Mesenchymal stem cell (in vitro differentiated cells and primary cell): ENCODE data around the gene ARFIP1.

Experiments
- DNase-seq: peaks from one replicate; pipeline ENCODE4 v3.0.0-alpha.2; 2013
- H2AFZ ChIP-seq: one replicate; pipeline ENCODE4 v1.6.1; 2013; ENCODE audit warnings: low read depth, mild to moderate bottlenecking, control low read depth, inconsistent platforms, low read length, moderate library complexity
- H2AK5ac ChIP-seq: 2 replicates; pipeline ENCODE4 v1.6.1; 2013; ENCODE audit warnings: low read length, moderate library complexity, mild to moderate bottlenecking, inconsistent platforms; ENCODE audit not compliant: severe bottlenecking
- H2BK120ac ChIP-seq: one replicate; pipeline ENCODE4 v1.6.1; 2013; ENCODE audit warnings: low read depth, mild to moderate bottlenecking, inconsistent platforms, low read length, moderate library complexity
- H2BK12ac ChIP-seq, 2 experiments: one replicate each; pipeline ENCODE4 v1.6.1; 2013; ENCODE audit warnings: inconsistent platforms in 2 of 2, low read length in 2 of 2, mild to moderate bottlenecking in 2 of 2, moderate library complexity in 2 of 2, control low read depth in 1 of 2
- H2BK15ac ChIP-seq: one replicate; pipeline ENCODE4 v1.6.1; 2013; ENCODE audit warnings: mild to moderate bottlenecking, low read depth, inconsistent platforms; ENCODE audit not compliant: poor library complexity, severe bottlenecking
- H2BK5ac ChIP-seq: 2 replicates; pipeline ENCODE4 v1.6.1; 2013; ENCODE audit warnings: low read depth, mild to moderate bottlenecking, low read length, control low read depth, inconsistent platforms; ENCODE audit not compliant: poor library complexity, severe bottlenecking
- H3K14ac ChIP-seq, 2 experiments: one replicate each; pipeline ENCODE4 v1.6.1; 2013; ENCODE audit warnings: inconsistent platforms in 2 of 2, low read length in 2 of 2, control low read depth in 1 of 2, mild to moderate bottlenecking in 1 of 2, moderate library complexity in 1 of 2
- H3K18ac ChIP-seq, 2 experiments: one replicate each; pipeline ENCODE4 v1.6.1; 2013; ENCODE audit warnings: inconsistent platforms in 2 of 2, low read length in 2 of 2, control low read depth in 1 of 2, low read depth in 1 of 2, mild to moderate bottlenecking in 1 of 2
- H3K23ac ChIP-seq, 2 experiments: one replicate each; pipeline ENCODE4 v1.6.1; 2013; ENCODE audit warnings: inconsistent platforms in 2 of 2, low read length in 2 of 2, mild to moderate bottlenecking in 2 of 2, moderate library complexity in 2 of 2, control low read depth in 1 of 2
- H3K27ac ChIP-seq: 2 replicates; pipeline ENCODE4 v1.5.1; 2013; ENCODE audit warnings: mild to moderate bottlenecking, moderate library complexity, low read length, control low read depth, inconsistent platforms; ENCODE audit not compliant: poor library complexity, severe bottlenecking
- H3K27me3 ChIP-seq, 2 experiments: 2 replicates each; pipeline versions ENCODE4 v1.6.1 to v1.7.0; 2013; ENCODE audit warnings: low read length in 2 of 2, mild to moderate bottlenecking in 2 of 2, moderate library complexity in 2 of 2, control low read depth in 1 of 2, inconsistent platforms in 1 of 2; ENCODE audit not compliant: control insufficient read depth in 1 of 2, insufficient read depth in 1 of 2
- H3K36me3 ChIP-seq, 2 experiments: 2 replicates each; pipeline versions ENCODE4 v1.6.1 to v1.7.0; 2013; ENCODE audit warnings: low read length in 2 of 2, control low read depth in 1 of 2, inconsistent platforms in 1 of 2, low read depth in 1 of 2, mild to moderate bottlenecking in 1 of 2; ENCODE audit not compliant: insufficient read depth in 2 of 2, control insufficient read depth in 1 of 2
- H3K4ac ChIP-seq, 2 experiments: one replicate each; pipeline ENCODE4 v1.6.1; 2013; ENCODE audit warnings: inconsistent platforms in 2 of 2, low read length in 2 of 2, mild to moderate bottlenecking in 2 of 2, moderate library complexity in 2 of 2, control low read depth in 1 of 2, low read depth in 1 of 2
- H3K4me1 ChIP-seq: 2 replicates; pipeline ENCODE4 v1.6.1; 2013; ENCODE audit warnings: low read depth, low read length, control low read depth; ENCODE audit not compliant: control insufficient read depth, insufficient read depth
- H3K4me2 ChIP-seq: 2 replicates; pipeline ENCODE4 v1.6.1; 2013; ENCODE audit warnings: low read length, mild to moderate bottlenecking, inconsistent platforms; ENCODE audit not compliant: poor library complexity, severe bottlenecking
- H3K4me3 ChIP-seq, 2 experiments: 2 replicates each; pipeline versions ENCODE4 v1.5.1 to v1.7.0; 2013; ENCODE audit warnings: low read length in 2 of 2, mild to moderate bottlenecking in 2 of 2, control low read depth in 1 of 2, low read depth in 1 of 2; ENCODE audit not compliant: insufficient read depth in 1 of 2
- H3K79me1 ChIP-seq: replicated peaks from 2 replicates; pipeline ENCODE4 v1.6.1; 2013; ENCODE audit warnings: mild to moderate bottlenecking, control low read depth, low read length, inconsistent platforms; ENCODE audit not compliant: poor library complexity, severe bottlenecking
- H3K9ac ChIP-seq: 2 replicates; pipeline ENCODE4 v1.7.0; 2013; ENCODE audit warnings: mild to moderate bottlenecking, low read length, moderate library complexity
- H3K9me3 ChIP-seq: 2 replicates; pipeline ENCODE4 v1.7.0; 2013; ENCODE audit warnings: mild to moderate bottlenecking, low read length; ENCODE audit not compliant: control insufficient read depth
- H4K8ac ChIP-seq: one replicate; pipeline ENCODE4 v1.6.1; 2013; ENCODE audit warnings: inconsistent platforms, mild to moderate bottlenecking, low read length, moderate library complexity
- H4K91ac ChIP-seq: one replicate; pipeline ENCODE4 v1.6.1; 2013; ENCODE audit warnings: mild to moderate bottlenecking, low read length, inconsistent platforms
- WGBS: methylation state at CpG from one replicate; pipeline ENCODE4 v1.1.7; 2013; ENCODE audit warnings: mixed read lengths; 5-methylcytosine and 5-hydroxymethylcytosine counted together

Gene ARFIP1

GRCh38 chr4:152885185-152885584 lies 105.4 kb downstream of the ARFIP1 start:
- Histone ChIP-seq H4K8ac (no peak overlapping the region), H3K18ac (no peak overlapping the region), H2AFZ (no peak overlapping the region), H3K9ac (no peak overlapping the region), H3K14ac (no peak overlapping the region), H3K4me1 (no peaks in the 10 kb centered on the region), H2BK15ac (no peak overlapping the region), H3K4me2 (no peak overlapping the region), H2AK5ac (no peak overlapping the region), H4K91ac (no peak overlapping the region), H3K36me3 (peaks cover 0 to 34% of the 10 kb centered on the region in 2 experiments), H3K9me3 (no peaks in the 10 kb centered on the region), H3K4ac (no peak overlapping the region), H3K23ac (no peak overlapping the region), H3K79me1 (no peaks in the 10 kb centered on the region), H2BK5ac (no peak overlapping the region), H3K4me3 (no peak overlapping the region), H3K27me3 (no peaks in the 10 kb centered on the region), H2BK120ac (no peak overlapping the region), H2BK12ac (no peak overlapping the region), H3K27ac (no peak overlapping the region)
- whole genome bisulfite sequencing = 96% methylated on average over 5 of the region's 5 CpGs
- DNase-seq = no peak

GRCh38 chr4:152886201-152886600 lies 106.4 kb downstream of the ARFIP1 start:
- no peak overlapping the region for H3K4me3 ChIP-seq
- no peak overlapping the region for H4K91ac ChIP-seq
- no peak overlapping the region for H3K18ac ChIP-seq
- H3K14ac ChIP-seq = no peak overlapping the region
- no peak overlapping the region for H3K27ac ChIP-seq
- H4K8ac ChIP-seq = no peak overlapping the region
- peaks cover 2% of the 10 kb centered on the region for H3K79me1 ChIP-seq
- no peak overlapping the region for H3K9ac ChIP-seq
- H2AFZ ChIP-seq = no peak overlapping the region
- H3K4me1 ChIP-seq = no peaks in the 10 kb centered on the region
- no peak overlapping the region for H2BK12ac ChIP-seq
- no peak overlapping the region for H3K23ac ChIP-seq
- no peak overlapping the region for H3K4ac ChIP-seq
- H2BK15ac ChIP-seq = no peak overlapping the region
- H2BK5ac ChIP-seq = no peak overlapping the region
- peaks cover 0 to 40% of the 10 kb centered on the region in 2 experiments for H3K36me3 ChIP-seq
- H3K4me2 ChIP-seq = no peak overlapping the region
- DNase-seq = no peak
- no peak overlapping the region for H2AK5ac ChIP-seq
- WGBS = 90% methylated on average over 1 of the region's 1 CpG
- no peak overlapping the region for H2BK120ac ChIP-seq
- H3K27me3 ChIP-seq = no peaks in the 10 kb centered on the region
- H3K9me3 ChIP-seq = no peaks in the 10 kb centered on the region

- Histone ChIP-seq H3K4me1 (no peaks in the 10 kb centered on the region), H3K14ac (no peak overlapping the region), H2BK120ac (no peak overlapping the region), H3K4ac (no peak overlapping the region), H3K4me2 (no peak overlapping the region), H2AK5ac (no peak overlapping the region), H2BK15ac (no peak overlapping the region), H3K79me1 (peaks cover 2% of the 10 kb centered on the region), H2BK5ac (no peak overlapping the region), H3K9me3 (no peaks in the 10 kb centered on the region), H3K23ac (no peak overlapping the region), H2BK12ac (no peak overlapping the region), H3K27me3 (no peaks in the 10 kb centered on the region), H4K91ac (no peak overlapping the region), H2AFZ (no peak overlapping the region), H3K9ac (no peak overlapping the region), H3K18ac (no peak overlapping the region), H3K4me3 (no peak overlapping the region), H3K36me3 (peaks cover 5 to 47% of the 10 kb centered on the region in 2 experiments), H4K8ac (no peak overlapping the region), H3K27ac (no peak overlapping the region)
- no peak for DNase-seq
- 94% methylated on average over 4 of the region's 6 CpGs for WGBS
Measured at GRCh38 chr4:152887981-152888380, 108.2 kb downstream of the ARFIP1 start.

- WGBS = 85% methylated on average over 2 of the region's 2 CpGs
- H3K36me3 ChIP-seq = peaks cover 5 to 37% of the 10 kb centered on the region in 2 experiments
- no peak overlapping the region for H3K23ac ChIP-seq
- H3K4ac ChIP-seq = no peak overlapping the region
- H2BK5ac ChIP-seq = no peak overlapping the region
- no peak overlapping the region for H4K8ac ChIP-seq
- H3K4me2 ChIP-seq = no peak overlapping the region
- H2BK12ac ChIP-seq = no peak overlapping the region
- no peak overlapping the region for H3K14ac ChIP-seq
- H3K27ac ChIP-seq = no peak overlapping the region
- no peak overlapping the region for H2BK15ac ChIP-seq
- H3K79me1 ChIP-seq = peaks cover 5% of the 10 kb centered on the region
- H3K4me3 ChIP-seq = no peak overlapping the region
- no peak overlapping the region for H3K18ac ChIP-seq
- DNase-seq = no peak
- no peaks in the 10 kb centered on the region for H3K9me3 ChIP-seq
- H3K27me3 ChIP-seq = no peaks in the 10 kb centered on the region
- H4K91ac ChIP-seq = no peak overlapping the region
- H2AK5ac ChIP-seq = no peak overlapping the region
- H2BK120ac ChIP-seq = no peak overlapping the region
- H2AFZ ChIP-seq = no peak overlapping the region
- H3K9ac ChIP-seq = no peak overlapping the region
- no peaks in the 10 kb centered on the region for H3K4me1 ChIP-seq
Measured at GRCh38 chr4:152892974-152893373, 113.2 kb downstream of the ARFIP1 start.
